GM19193 (cell line): Measurements from ENCODE around the gene STARD10.

Experiments used
- POLR2A ChIP-seq: IDR thresholded peaks from 4 replicates; pipeline ENCODE4 v1.6.1; 2011; ENCODE audit not compliant: insufficient read depth, insufficient read length; ENCODE audit errors: extremely low read depth

STARD10 gene

DNA sequence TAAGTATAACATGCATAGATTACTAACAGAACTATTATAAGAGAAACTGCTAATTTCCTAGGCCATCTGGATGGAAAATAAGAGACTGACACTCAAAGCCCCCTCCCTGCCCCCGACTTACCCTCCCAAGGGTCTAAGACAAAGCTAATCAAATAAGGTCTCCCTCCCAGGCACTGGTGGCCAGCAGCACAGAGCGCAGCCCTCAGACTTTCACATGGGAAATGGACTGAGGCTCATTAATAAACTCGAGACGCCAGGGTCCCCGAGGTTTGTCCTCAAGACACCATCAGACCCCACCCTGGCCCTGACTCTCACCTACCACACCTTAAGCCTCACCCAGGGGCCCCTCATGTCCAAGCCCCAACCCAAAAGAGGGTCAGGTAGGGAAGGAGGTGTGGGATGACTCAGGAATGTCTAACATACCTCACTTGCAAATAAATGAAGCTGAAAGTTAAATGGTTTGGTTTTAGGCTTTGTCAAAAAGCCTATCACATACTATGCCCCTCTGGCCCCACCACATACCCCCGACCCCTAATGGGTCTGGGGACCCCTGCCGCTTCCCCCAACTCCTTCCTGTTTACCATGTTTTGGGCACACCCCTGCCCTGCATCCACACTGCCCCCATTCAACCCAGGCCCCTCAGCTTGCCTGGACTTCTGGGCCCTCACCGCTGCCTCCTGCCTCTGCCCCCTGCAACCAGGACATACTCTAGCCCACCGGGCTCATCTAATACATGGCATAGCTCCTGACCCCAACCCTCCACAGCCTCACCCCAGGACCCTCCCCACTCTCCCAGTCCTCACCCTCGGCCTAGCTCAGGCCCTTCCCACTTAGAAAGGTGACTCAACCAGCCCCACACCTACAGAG lies 53.1 kb downstream of the STARD10 start:
- no peak for TF ChIP-seq POLR2A

DNA sequence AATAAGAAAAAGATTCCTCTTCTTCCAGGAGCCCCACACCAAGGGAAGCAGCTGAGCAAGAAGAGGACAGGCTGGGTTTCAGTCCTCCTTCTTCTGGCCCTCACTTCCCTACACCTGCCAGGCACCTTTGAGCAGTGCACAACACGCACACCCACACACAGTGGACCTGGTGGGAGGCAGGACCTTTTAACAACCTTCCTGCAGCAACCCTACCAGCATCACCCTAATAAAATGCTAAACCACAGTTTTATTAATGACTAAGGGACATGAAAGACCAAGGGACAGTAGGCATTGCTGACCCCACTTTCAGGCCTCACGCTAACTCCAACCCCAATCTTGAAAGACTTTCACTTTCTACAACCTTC lies 53.8 kb downstream of the STARD10 start:
- TF ChIP-seq POLR2A = no peak

GRCh38 chr11:72739240-72740059 lies 54.4 kb downstream of the STARD10 start:
- no peak for TF ChIP-seq POLR2A

- TF ChIP-seq POLR2A = peak; percentile 72
Measured at GRCh38 chr11:72738199-72739141, 55.4 kb downstream of the STARD10 start.

DNA sequence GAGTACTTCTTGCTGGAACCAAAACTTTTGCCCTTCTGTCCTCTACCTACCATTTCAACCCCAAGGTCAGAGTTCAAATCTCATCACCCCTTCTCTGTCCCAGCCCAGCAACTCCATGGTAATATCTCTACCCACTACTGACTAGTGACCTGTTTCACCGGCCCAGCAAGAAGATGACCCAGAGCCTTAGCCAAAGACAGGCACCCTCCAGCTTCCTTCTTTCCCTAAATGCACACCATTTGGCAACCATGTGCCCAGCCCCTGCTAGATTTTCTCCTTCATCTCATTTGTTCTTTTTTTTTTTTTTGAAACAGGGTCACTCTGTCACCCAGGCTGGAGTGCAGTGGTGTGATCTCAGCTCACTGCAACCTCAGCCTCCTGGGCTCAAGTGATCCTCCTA lies 56.5 kb downstream of the STARD10 start:
- TF ChIP-seq POLR2A = no peak

DNA sequence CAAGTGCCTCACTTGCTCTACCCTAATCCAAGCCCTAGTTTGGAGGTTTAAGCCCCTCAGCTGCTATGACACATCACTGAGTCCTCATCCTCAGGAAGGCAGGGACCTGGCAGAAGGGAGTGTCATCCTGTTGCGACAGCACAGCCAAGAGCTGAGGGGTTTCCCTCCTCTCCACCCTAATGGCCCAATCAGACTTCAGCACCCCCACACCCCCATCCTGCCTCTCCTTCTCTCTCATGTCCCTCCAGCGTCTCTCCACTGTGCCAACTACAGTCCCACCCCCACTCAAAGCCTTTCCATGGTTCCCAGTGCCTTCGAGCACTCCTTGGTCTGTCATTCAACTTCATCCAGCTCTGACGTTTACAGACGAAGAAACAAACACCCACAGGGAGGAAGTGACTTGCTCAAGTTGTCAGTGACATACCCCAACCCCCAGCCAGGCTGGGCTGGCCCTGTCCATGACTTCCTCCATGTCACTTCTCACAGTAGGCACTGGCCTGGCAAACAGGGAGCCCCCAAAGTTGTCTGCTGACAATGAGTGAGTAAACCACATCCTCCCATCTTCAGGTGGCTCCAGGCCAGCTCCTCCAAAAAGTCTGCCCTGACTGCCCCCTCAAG lies 57.3 kb downstream of the STARD10 start:
- no peak for TF ChIP-seq POLR2A

DNA sequence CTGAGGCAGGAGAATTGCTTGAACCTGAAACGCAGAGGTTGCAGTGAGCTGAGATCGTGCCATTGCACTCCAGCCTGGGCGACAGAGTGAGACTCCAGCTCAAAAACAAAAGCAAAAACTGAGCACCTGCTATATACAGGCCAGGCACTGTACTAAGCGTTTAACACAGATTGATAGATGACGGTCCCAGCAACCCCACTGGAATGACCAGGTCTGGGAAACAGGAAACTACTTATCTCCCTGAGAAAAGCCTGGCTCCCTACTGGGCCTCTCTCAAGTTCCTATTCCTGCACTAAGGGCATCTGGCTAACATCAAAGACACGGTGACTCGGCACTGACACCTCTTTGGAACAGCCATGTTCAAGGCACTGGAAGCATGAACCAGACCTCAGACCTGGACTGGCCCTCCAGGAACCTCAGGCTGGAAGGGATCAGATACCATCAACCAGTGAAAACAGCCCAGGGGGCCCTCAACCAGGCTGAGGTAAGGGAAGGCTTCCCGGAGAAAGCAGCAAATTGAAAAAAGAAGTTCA lies 58.3 kb downstream of the STARD10 start:
- TF ChIP-seq POLR2A = no peak

DNA sequence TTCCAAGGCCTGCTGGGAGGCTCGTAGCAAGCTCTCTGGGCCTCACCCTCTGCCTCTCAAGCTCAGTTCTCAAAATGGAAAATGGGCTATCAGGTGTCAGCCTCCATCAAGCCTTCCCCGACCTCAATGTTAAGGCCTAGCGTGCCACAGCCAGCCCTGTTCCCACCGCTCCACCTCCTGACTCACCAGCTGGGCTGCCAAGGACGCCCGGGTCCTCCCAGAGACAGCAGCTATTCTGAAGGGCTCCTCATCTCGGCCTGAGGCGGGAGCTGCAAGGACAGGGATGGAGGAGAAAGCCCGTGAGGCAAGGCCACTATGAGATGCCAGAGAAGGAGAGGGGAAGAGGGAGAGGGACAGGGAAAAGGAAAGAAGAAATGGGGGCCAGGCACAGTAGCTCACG lies 61.5 kb downstream of the STARD10 start:
- TF ChIP-seq POLR2A = no peak

DNA sequence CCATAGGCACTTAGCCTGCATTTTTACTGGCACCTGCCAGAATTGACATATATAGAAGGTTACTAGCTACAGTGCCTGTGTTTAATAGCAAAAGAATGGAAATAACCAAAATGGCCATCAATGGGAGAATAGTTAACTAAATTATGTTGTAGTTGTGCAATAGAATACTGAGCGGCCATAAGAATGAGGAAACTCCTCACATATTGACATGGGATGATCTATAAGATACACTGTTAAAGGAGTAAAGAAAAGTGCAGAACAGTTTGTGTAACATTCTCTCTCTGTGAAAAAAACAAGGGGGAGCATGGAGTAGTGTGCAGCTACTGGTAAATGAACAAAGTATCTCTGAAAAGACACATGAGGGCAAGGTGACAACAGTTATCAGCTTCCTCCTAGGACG lies 63.1 kb downstream of the STARD10 start:
- no peak for TF ChIP-seq POLR2A

- TF ChIP-seq POLR2A = no peak
Measured at GRCh38 chr11:72730243-72730642, 63.6 kb downstream of the STARD10 start.

DNA sequence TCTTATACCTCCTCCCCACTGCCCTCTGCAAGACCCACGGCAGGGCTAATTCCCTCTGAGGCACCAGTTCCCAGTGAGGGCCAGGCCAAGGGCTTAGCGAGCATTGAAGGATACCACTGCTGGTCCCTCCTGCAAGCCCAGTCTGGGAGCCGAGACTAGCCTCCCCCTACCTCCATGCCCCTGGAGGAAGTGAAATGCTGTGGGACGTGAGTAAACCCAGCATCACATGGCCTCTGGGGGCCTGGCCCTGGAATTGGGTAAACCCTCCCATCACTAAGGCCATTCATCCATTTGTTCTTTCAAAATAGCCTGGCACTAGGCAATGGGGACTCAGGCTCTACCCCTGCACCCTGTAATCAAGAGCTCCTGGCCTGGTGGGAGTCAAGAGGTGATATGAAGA lies 66.3 kb downstream of the STARD10 start:
- TF ChIP-seq POLR2A = no peak

GRCh38 chr11:72726266-72727220 lies 67.3 kb downstream of the STARD10 start:
- no peak for TF ChIP-seq POLR2A

- TF ChIP-seq POLR2A = no peak
Measured at GRCh38 chr11:72725724-72726028, 68.2 kb downstream of the STARD10 start.
